Hematopoietic multipotent progenitor cell treated with erythropoietin and hydrocortisone succinate and interleukin-3 and kit ligand, for 4 days (in vitro differentiated cells): Measurements from ENCODE around the gene NUDT14.

Experiments used
- DNase-seq: peaks from one replicate; pipeline ENCODE4 v3.0.0-alpha.2; 2015

NUDT14 gene

DNA sequence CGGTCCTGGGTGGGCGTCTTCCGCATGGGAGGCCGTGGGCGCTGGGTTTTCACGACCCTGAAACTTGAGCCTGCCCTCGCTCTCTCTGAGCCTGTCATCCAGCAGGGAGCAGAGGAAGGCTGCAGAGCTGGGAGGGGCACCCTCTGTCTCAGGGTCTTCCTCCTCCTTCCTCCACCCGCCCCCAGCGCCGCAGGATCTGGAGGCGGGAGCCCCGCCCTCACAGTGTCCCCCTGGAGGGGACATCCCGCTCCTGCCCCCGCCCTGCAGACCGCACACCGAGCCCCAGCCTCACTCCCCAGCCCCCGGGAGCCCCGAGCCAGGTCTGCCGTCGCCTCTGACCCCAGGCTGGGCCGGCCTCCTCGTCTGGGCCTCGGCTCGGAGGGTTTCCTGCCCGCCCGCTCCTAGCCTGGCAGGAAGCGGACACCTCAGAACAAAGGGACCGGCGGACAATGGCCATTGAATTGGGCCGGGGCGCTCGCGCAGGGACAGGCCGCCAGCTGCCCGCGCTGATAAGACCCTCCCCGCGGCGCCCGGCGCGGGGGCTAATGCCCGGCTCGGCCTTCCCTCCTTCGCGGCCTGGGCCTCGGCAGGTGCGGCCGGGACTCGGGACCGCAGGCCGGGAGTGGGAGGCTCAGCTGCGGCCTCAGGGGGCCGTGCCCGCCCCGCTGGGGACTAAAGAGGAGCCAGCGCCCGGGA is 15.3 kb upstream of the NUDT14 start:
- no peak for DNase-seq

DNA sequence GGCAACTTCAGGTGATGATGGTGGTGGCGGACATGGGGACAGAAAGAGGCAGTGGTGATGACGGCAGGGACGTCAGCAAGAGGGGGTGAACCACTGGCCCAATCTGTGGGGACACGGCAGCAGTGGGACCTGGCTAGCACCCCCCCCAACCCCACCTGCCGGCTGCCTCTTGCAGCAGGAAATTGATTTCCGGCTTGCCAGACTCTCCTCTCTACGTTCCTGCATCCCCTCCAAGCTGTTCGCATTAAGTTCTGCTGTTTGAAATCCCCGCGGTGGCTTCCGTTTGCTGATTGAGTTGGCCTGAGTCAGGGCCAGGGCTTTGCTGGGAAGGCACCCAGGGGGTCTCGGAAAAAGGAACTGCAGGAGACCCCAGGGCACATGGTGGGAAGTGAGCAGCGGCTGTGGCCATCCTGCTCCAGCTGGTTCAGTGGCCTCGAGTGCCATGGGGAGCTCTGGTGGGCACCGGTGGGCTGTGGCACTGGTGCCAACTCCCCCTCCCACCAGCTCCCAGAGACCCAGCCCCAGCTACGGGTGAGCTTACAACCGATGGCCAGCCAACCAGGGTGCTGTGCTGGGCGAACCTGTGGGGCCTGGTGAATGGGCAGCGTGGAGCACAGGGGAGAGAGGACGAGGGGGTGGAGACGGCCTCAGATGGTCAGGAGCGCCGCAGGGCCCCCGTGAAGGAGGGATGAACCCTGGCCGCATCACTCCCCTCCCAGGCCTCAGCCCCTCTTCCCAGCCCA is 14.6 kb upstream of the NUDT14 start:
- DNase-seq, result no peak

DNA sequence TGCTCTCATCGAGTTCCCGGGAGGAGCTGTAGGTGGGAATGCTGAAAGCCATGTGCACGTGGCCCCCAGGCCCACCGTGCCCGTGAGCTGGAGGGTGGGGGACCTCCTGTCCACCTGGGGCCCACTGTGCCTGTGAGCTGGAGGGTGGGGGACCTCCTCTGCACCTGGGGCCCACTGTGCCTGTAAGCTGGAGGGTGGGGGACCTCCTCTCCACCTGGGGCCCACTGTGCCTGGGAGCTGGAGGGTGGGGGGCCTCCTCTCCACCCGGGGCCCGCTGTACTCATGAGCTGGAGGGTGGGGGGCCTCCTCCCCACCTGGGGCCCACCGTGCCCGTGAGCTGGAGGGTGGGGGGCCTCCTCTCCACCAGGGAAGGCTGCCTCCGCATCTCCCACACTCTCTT is 13.9 kb upstream of the NUDT14 start:
- no peak for DNase-seq

DNA sequence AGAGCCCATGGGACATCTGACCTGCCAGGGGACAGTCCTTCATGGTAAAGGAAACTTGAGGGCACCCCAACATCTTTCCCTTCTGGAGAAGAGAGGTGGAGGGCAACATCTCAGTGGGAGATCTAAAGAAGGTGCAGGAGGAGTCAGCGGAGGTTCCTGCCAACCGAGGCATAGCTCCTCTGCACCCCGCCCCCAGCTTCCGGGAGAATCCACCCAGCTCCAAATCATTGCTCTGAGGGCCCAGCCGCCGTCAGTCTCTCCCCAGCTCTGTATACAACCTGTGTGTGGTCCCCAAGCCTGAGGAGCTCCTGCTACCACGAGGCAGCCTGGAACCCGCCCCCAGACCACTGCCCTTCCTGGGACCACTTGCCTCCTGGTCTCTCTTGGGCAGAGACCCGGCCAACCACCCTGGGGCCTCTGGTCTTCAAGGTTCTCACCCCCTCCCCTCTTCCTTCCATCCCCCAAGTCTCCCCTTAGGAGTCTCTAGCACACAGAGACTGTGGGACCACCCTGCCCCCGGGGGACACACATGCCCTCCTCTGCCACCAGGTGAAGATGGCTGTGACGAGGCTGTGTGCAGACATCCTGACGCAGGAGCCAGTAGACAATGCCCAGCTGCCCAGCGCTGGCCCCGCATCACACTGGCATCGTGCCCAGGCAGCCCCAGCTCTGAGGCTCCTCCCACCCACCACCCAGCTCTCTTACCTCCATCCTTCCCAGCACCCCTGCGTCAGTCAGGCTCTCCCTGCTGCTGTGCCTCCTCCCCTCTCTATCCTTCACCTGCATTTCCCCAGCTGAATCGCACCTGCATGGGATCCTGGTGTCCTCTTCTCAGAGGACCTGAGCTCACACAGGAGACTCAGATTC is 13.0 kb upstream of the NUDT14 start:
- no peak for DNase-seq

DNA sequence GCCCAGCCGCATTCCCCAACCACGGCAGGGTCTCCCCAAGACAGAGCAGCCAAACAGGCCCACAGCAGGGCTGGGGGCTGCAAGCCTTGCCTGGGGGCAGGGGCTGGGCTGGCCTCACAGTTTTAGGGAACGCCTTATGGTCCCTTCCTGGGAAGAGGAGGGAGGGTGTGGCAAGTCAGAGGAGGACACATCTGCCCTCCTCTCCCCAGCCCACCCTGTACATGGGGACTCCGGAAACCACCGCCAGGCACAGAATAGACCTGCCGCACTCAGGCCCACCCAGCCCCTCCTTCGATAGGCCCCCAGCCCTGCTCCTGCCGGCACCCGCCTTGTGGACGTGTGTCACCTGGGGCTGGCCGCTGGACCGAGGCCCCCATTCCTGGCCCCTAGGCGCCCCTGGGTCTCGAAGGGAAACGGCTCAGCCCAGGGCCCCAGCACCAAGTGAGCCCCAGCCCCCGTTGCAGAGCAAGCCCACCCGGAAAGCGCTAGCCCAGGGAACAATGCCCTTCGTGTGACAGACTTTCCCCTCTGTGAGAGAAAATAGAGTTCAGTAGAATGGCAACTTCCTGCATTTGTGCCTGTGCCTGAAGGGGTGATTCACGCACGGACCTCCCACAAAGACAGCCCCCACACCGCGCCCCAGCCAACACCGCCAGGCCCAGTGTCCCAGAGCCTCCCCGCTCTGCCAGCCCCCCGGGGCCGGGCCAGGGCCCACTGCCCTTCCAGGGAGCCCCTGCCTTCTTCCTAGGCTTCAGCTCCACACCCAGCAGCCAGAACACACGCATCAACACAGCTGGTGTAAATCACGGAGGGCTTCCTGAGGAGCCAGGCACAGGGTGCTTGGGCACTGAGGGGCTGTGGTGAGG is 12.0 kb upstream of the NUDT14 start:
- peak; percentile 44 for DNase-seq

- no peak for DNase-seq
Measured at GRCh38 chr14:105187935-105188524, 6.9 kb upstream of the NUDT14 start.

DNA sequence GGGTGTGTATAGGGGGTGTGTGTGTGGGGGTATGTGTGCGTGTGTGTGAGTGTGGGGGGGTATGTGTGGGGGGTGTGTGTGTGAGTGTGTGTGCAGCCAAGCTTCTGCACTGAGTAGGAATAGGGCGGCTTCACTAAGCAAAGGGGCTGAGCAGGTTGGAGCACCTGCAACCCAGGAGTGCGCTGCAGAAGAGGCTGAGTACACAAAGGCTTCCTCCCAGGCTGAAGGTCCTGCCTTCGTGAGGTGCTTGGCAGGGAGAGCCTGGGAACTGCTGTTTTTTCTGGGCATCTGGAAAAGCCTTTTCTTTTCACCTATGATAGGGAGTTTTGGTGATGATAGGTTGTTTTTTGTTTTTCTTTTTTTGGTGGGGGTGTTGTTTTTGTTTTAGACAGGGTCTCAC is 6.0 kb upstream of the NUDT14 start:
- no peak for DNase-seq

DNA sequence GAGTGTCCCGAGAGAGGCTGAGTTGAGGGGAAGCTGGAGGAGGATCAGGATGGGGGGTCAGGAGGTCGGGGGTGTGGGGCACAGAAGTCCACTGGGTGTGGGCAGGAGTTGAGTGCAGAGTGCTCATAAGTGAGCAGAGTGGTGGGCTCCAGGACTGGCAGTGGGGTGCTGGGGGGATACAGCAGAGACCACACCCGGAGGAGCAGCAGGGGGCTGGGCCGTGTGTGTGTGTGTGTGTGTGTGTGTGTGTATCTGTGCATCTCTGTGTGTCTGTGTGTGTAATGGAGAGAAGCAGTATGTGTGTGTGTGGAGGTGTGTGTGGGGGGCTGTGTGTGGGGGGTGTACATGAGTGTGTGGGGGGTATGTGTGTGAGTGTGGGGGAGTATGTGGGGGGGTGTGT is 4.9 kb upstream of the NUDT14 start:
- no peak for DNase-seq

- DNase-seq, result no peak
Measured at GRCh38 chr14:105185001-105185400, 3.9 kb upstream of the NUDT14 start.

DNA sequence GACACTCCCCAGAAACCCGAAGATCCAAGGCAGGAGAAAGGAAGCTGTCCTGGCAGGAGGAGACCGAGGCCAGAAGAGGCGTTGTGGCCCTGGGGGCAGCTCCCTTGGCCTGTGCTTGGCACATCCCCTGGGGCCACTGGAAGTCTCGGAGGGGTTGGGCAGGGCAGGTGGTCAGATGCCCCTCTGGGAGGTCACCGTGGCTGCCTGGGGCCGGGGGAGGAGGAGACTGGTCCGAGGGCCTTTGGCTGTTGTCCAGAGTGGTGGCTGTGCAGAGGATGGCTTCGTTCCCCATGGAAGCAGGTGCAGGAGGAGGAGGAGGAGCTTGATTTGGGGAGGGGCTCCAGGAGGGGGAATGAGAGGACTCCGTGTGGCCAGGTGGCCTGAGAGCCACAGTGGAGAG is 3.3 kb upstream of the NUDT14 start:
- DNase-seq, result no peak

DNA sequence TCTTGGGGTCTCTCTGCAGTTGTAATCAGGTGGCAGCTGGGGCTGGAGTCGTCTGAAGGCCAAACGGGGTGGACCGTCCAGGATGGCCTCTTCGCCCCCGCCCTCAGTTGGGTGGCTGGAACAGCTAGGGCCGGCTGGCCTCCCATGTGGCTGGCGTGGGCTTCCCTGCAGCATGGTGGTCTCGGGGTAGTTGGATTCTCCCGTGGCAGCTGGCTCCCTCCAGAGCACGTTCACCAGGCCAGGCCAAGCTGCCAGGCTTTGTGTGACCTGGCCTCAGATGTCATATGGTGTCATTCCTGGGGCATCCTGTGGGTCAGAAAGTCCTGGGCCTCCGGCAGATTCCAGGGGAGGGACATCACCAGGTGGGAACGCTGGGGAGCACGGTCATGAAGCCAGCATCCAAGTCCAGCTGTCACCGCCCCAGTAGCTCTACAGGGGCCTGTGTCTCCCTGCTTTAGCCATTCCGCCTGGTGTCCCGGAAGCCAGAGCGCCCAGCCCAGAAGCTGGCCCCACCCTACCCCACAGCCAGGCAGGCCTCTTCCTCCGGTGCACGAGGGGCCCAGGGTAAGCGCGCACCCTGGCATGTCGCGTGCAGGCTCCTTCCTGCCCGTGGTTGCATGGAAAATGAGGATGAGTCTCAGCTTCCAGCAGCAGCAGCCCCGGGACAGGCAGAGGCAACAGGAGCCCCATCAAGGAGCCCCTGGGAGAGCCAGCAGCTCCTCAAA is 1.3 kb upstream of the NUDT14 start:
- DNase-seq, result peak; percentile 54

- no peak for DNase-seq
Measured at GRCh38 chr14:105181549-105182295, 610 bp upstream of the NUDT14 start.

GRCh38 chr14:105179191-105179590 is 1.9 kb downstream of the NUDT14 start:
- DNase-seq, result no peak

DNA sequence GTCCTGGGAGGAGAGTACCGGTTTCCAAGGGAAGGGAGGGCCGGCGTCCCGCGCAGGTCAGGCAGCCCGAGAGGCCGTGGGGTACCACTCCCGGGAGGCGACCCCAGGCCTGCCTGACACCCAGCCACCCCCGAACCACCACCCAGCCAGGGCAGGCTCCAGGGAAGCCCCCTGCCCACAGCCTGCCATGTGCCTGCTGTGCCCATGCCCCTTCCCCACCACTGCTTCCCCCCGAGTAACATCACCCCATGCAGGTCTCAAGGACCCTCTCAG is 2.3 kb downstream of the NUDT14 start:
- no peak for DNase-seq

DNA sequence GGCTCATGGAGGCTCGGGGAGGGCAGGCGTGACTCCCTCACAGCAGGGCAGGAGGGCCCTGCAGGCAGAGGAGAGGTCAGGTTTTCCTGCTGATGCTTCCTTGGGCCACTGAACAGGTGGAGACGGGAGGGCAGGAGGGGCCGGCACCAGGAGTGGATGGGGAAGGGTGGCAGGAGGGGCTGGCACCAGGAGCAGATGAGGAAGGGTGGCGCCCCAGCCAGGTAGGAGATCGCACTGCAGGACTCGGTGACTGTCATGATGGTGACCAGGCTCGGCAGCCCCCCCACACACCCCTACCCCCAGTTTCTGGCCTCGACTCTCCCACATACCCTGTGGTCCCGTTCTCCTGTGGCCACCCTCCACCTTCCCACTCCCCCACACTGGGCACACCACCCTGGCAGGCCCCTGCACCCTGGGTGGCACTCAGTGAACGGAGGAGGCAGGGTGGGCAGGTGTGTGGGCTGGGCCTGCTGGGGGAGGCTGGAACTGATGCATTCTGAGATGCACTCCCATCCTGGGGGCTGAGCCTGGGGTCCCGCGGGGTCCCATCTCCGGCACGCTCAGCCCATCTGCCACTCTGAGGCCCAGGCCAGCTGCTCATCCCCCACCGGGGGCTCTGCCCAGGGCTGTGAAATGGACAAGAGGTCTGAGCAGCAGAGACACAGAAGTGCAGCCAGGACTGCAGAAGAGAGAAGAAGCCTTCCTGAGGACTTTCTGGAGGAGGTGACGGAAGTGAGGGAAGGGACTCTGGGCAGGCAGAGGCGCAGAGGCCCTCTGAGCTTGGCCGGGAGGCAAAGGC is 2.8 kb downstream of the NUDT14 start:
- no peak for DNase-seq

DNA sequence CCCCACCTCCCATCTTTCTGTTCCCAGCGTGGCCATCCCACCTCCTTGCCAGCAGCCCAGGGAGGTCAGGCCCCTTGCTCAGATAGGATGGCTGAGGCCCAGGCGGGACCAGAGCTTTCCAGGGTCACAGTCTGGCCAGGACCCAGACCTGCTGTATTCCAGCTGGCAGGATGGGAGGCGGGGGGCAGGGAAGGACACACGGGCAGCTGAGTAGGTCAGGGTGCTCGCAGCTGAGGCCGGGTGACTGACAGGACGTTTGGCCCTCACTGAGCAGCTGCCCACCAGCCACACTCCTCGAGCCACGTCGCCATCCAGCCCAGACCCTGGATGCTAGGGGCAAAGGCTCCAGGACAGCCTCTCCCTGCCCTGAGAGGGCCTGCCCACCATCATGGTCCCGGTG is 4.0 kb downstream of the NUDT14 start:
- no peak for DNase-seq

- DNase-seq, result no peak
Measured at GRCh38 chr14:105176513-105176912, 4.6 kb downstream of the NUDT14 start.

DNA sequence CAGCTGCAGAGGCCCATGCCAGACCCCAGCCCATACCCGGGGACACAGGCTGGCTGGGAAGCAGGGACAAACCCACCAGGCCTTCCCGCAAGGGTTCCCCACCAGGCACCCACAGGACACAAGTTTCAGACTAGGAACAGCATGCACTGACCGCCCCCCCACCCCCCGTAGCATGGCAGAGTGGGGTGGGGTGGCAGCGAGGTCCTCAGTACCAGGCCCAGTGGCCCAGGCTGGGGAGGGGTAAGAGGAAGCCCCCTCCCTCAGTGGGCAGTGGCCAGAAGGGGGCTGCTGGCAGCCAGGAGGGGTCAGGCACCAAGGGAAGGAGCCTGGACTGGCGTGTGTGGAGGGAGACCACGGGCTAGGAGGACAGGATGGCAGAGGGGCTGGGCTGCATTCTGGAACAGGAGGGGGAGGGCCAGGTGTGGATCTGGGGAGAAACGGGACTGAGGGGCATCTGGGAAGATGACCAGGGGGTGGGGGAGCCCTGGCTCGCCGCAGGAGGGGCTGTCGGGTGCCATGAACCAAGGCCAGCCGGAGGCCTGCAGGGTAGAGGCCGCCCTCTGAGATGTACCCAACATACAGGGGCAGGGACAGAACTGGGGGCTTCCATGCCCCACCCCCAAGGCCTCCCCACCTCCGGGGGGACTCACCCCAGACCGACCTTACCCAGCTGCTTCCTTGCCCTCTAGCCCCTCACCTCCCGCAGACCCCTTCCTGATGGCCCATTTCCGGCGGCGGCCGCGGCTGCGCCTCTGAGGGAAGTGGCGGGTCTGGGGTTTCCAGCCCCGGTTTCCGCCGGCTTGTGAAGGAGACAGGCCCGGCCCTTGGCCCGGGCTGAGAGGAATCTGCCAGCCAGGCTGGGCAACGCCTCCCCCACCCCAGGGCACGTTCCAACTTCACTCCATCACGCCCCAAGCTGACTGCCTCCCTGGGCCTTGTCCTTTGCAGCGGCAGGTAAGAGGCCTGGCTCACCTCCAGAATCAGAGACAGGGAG is 6.9 kb downstream of the NUDT14 start:
- DNase-seq, result peak; percentile 75

- DNase-seq, result no peak
Measured at GRCh38 chr14:105173145-105173544, 8.0 kb downstream of the NUDT14 start.
